ENCODE data around the gene ESPNL. TPM values are rescaled to one million over a fixed set of nuclear protein-coding genes. Genes with fewer than 3 reads are reported as not detected.

The ESPNL gene
- total RNA-seq, 2 donors from 2014 or later, result 0.05 TPM; not detected in 1

DNA sequence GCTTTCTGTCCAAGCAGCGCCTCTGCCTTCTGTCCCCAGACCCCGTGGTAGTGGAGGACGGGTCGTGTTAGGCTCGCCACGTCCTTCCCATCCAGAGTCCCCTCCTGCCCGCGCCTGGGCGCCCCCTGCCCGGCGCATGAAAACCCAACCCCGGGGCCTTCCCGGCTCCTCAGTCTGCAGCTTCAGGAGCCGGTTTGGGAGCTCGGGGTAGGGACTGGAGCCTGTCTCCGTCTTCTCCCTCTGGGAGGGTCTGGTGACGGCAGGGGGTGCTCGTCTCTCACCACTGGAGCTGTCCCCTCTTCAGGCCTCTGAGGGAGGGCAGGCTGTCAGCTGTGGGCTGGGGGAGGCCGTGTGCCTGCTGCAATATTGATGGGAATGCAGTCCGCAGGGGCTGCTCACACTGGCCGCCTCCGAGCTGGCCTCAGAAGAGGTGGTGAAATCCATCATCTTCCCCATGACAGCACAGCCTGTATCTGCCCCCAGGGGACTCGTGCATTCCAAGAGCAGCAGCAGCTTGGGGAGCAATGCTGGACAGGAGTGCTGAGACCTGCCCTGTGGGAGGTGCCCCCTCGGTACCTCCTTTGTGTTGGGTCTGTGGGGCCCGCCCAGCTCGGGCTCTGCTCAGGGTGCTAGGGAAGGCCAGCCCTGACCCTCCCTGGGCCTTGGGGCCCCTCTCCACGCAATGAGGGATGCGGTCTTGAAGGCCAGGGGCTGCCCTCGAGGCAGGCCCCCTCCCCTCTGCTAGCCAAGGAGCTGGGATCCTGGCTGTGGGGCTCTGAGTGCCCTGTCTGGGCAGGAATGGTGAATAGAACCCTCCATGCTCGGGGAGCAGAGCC is 20.5 kb downstream of the ESPNL start:
- ATAC-seq (no peak), DNase-seq (no peak)
- Mint-ChIP-seq H3K27me3 (no peaks in the 10 kb centered on the region), H3K36me3 (ENCODE audit: low read depth) (no peaks in the 10 kb centered on the region), H3K27ac (no peak overlapping the region), H3K4me3 (no peak overlapping the region), H3K4me1 (no peaks in the 10 kb centered on the region)
- H3K9me3 ChIP-seq (ENCODE audit: control insufficient read depth, low read length, poor library complexity, severe bottlenecking), result no peaks in the 10 kb centered on the region

DNA sequence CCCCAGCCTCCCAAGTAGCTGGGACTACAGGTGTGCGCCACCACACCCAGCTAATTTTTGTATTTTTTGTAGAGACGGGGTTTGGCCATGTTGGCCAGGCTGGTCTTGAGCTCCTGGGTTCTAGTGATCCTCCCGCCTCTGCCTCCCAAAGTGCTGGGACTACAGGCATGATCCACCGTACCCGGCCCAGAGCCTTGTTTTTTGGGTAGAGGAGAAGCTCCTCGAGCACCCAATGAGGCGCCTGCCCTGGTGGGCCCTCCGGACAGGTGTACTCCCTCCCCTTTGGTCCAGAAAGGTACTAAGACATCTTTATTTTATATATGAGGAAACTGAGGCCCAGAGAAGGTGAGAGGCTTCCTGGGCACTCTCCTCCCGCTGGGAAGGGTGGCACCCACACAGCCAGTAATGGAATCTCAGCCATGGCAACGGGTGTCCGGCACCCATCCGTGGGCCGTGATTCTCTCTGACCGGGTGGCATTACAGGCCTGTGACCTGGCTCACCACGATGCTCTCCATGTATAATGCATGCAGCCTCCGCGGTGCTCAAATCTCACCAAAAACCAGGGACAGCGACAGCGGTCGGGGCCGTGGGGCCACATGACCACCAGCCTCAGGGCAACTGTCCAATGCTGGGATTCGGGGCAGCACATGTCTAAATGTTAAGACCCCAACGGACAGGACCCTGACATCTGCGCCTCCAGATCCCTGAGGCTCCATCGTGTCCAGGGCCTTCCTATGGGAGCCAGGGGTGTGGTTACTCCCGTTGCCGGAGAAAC is 21.6 kb downstream of the ESPNL start:
- Mint-ChIP-seq H3K27ac (no peak overlapping the region), H3K36me3 (ENCODE audit: low read depth) (no peaks in the 10 kb centered on the region), H3K4me1 (no peaks in the 10 kb centered on the region), H3K27me3 (no peaks in the 10 kb centered on the region), H3K4me3 (no peak overlapping the region)
- no peaks in the 10 kb centered on the region for H3K9me3 ChIP-seq (ENCODE audit: control insufficient read depth, low read length, poor library complexity, severe bottlenecking)
- DNase-seq (no peak), ATAC-seq (no peak)

DNA sequence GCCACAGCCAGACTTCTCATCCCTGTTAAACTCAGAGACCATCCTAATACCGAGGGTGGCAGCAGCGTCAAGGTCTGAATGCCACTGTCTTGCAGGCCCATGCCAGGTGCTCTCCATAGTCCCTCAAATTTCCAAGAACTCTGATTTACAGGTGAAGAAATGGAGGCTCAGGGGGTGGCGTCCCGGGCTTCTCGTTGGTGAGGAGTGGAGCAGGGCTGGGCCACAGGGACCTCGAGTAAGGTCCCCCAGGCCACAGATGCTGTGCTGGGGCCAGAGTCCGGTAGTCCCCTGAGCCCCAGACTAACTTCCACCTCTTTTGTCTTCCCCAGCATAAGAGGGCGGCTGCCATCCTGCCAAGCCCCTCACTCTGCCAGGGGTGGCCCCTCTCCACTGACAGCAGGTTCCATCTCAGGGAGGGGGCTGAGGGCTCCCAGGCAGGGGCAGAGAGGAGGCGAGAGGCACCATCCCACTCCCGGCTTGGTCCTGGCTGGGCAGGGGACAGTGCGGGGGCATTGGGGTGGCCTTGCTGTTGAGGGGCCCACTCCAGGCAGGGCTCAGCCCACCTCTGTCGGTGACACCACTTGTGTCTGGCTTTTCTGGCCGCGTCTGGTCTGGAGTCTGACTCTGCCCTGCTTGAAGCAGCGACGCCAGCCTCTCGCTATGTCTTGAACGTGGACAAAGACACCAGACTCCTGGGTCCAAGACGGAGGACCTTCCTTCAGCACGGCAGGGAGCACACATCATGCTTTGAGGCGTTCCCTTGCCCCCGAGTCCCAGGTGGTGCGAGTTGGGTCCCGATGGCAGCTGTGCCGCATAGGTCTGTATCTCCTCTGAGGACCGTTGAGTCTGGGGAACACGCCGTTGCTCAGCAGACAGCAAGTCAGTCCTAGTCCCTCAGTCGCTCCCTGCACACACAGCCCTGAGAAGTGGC is 22.4 kb downstream of the ESPNL start:
- Mint-ChIP-seq H3K27ac (no peak overlapping the region), H3K4me1 (peaks cover under 1% of the 10 kb centered on the region), H3K36me3 (ENCODE audit: low read depth) (no peaks in the 10 kb centered on the region), H3K4me3 (no peak overlapping the region), H3K27me3 (no peaks in the 10 kb centered on the region)
- no peak for DNase-seq
- ATAC-seq, result no peak
- no peaks in the 10 kb centered on the region for H3K9me3 ChIP-seq (ENCODE audit: control insufficient read depth, low read length, poor library complexity, severe bottlenecking)

DNA sequence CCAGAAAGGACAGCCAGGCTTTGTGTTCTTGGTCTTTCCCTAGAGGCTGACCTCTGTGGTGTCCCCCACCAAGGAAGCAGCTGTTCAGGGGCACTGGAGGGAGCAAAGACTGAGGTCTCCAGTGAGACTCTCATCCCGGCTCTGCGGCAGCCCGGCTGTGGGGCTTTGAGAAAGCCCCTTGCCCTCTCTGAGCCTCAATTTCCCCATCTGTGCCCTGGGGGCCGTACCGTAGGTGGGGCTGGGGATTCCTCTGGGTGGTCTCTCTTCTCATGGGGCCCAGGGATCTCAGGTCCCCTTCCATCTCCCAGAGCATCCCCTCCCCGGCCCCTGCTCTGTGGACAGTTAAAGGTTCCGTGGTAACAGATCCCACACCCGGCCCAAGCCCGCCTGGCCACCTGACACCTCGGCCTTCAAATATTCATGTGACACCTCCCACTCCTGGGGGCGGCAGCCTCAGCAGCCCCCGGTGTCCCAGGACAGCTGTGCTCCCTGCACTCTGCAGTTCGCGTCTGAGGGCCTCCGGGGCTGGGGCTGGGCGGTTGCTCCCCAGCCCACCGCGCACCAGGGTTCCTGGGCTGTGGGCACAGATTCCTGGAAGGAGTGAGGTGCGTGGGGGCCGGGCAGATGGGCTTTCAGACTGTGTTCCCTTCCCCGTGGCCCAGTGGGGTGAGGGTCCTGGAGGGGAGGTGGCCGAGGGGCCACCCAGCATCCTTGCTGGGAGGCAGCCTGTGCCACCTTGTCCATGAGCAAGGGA is 23.3 kb downstream of the ESPNL start:
- DNase-seq, result no peak
- Mint-ChIP-seq H3K36me3 (ENCODE audit: low read depth) (no peaks in the 10 kb centered on the region), H3K27ac (no peak overlapping the region), H3K4me3 (no peak overlapping the region), H3K27me3 (no peaks in the 10 kb centered on the region), H3K4me1 (peaks cover 3% of the 10 kb centered on the region)
- ATAC-seq, result no peak
- no peaks in the 10 kb centered on the region for H3K9me3 ChIP-seq (ENCODE audit: control insufficient read depth, low read length, poor library complexity, severe bottlenecking)

DNA sequence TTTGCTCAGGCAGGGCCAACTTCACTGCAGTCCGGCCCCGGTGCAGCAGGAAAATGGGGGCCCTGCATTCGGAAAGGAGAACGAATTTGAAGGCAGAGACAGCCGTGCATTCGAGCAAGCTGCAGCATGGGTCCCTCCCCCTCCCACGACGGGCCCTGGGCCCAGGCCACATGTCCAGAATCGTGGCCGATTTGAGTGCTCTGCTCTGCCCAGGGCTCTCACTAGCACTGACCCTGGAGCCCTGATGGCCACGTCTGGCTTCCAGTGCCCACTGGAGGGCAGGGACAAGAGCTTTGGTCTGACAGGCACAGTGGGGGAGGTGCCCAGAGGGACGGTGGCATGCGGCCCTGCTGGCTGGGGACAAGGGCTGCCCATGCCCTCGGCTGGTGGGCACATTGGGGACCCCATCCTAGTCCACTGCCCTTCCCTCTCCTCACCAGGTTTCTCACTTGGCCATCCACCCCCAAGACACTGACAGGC is 23.9 kb downstream of the ESPNL start:
- no peaks in the 10 kb centered on the region for H3K9me3 ChIP-seq (ENCODE audit: control insufficient read depth, low read length, poor library complexity, severe bottlenecking)
- Mint-ChIP-seq H3K36me3 (ENCODE audit: low read depth) (no peaks in the 10 kb centered on the region), H3K4me3 (no peak overlapping the region), H3K4me1 (peaks cover 3% of the 10 kb centered on the region), H3K27me3 (no peaks in the 10 kb centered on the region), H3K27ac (no peak overlapping the region)
- ATAC-seq, result no peak
- no peak for DNase-seq

DNA sequence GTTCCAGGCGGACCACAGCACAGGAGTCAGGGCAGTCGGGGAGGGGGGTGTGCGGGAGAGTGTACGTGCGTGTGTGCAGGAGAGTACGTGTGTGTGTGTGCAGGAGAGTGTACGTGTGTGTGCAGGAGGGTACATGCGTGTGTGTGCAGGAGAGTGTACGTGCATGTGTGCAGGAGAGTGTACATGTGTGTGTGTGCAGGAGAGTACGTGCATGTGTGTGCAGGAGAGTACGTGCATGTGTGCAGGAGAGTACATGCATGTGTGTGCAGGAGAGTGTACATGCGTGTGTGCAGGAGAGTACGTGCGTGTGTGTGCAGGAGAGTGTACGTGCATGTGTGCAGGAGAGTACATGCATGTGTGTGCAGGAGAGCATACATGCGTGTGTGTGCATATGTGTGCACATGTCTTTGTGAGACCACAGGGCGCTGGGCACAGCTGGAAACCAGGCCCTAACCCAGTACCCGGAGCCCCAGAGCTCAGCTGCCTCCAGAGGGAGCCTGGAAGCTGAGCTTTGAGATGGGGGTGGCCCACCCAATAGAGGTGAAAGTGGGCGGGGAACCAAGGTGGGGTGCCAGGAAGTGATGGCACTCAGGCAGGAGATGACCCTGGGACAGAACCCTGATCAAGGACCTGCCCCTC is 24.5 kb downstream of the ESPNL start:
- DNase-seq, result no peak
- Mint-ChIP-seq H3K4me1 (peaks cover 3% of the 10 kb centered on the region), H3K36me3 (ENCODE audit: low read depth) (no peaks in the 10 kb centered on the region), H3K4me3 (no peak overlapping the region), H3K27me3 (no peaks in the 10 kb centered on the region), H3K27ac (no peak overlapping the region)
- no peak for ATAC-seq
- no peaks in the 10 kb centered on the region for H3K9me3 ChIP-seq (ENCODE audit: control insufficient read depth, low read length, poor library complexity, severe bottlenecking)

DNA sequence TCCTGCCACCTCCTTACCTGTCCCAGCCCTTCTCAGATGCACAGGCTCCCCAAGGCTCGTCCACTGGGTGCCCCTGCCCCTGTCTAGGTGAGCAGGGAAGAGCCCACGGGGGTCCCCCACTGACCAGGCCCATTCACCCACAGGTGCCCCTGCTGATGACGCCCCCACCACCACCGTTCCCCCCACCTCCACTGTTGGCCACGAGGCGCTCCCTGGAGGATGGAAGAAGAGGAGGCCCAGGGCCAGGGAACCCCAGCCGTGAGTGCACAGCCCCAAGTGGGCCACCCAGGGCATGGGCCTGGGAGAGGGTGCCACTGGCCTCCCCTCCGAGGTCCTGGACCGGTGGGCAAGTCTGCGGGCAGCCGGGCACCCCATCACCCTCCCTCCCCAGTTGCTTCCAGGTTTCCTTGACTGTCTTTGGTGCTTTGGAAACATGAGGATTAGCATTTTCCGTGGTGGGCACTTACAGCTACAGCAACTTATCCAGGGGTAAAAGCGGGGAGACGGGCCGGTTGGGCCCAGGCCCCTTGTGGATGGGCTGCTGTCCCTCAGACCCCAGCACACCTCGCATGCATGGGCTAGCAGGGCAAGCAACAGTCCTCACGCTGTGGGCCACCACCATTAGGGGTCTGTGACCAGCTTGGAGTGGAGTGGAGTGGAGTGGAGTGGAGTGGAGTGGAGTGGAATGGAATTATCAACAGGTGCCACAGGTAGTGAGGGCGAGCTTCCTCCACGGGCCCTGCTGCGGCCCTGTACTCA is 25.2 kb downstream of the ESPNL start:
- Mint-ChIP-seq H3K36me3 (ENCODE audit: low read depth) (no peaks in the 10 kb centered on the region), H3K27ac (no peak overlapping the region), H3K27me3 (no peaks in the 10 kb centered on the region), H3K4me1 (peaks cover 3% of the 10 kb centered on the region), H3K4me3 (no peak overlapping the region)
- DNase-seq (no peak), ATAC-seq (no peak)
- H3K9me3 ChIP-seq (ENCODE audit: control insufficient read depth, low read length, poor library complexity, severe bottlenecking), result no peaks in the 10 kb centered on the region

DNA sequence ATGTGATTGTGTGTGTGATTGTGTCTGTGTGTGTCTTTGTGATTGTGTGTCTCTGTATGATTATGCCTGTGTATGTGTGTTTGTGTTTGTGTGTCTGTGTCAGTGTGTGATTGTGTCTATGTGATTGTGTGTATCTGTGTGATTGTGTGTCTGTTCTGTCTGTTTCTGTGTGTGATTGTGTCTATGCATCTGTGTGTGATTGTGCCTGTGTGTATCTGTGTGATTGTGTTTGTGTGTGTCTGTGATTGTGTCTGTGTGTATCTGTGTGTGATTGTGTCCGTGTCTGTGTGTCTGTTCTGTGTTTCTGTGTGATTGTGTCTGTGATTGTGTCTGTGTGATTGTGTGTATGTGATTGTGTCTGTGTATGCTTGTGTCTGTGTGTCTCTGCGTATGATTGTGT is 26.2 kb downstream of the ESPNL start:
- peaks cover 3% of the 10 kb centered on the region for H3K4me1 Mint-ChIP-seq

DNA sequence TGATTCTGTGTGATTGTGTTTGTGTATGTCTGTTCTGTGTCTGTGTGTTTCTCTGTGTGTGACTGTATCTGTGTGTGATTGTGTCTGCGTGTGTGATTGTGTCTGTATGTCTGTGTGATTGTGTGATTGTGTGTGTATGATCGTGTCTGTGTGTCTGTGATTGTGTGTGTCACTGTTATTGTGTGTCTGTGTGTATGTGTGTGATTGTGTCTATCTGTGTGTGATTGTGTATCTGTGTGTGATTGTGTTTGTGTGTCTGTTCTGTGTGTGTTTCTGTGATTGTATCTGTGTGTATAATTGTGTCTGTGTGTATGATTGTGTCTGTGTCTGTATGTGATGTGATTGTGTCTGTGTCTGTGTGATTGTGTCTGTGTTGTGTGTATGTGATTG is 26.6 kb downstream of the ESPNL start:
- no peaks in the 10 kb centered on the region for H3K9me3 ChIP-seq (ENCODE audit: control insufficient read depth, low read length, poor library complexity, severe bottlenecking)
- Mint-ChIP-seq H3K27ac (no peak overlapping the region), H3K27me3 (no peaks in the 10 kb centered on the region), H3K4me3 (no peak overlapping the region), H3K36me3 (ENCODE audit: low read depth) (no peaks in the 10 kb centered on the region), H3K4me1 (peaks cover 3% of the 10 kb centered on the region)
- ATAC-seq (no peak), DNase-seq (no peak)

More for the DNA sequence above, 26.2 kb downstream of the ESPNL start:
- DNase-seq (no peak), ATAC-seq (no peak)
- Mint-ChIP-seq H3K36me3 (ENCODE audit: low read depth) (no peaks in the 10 kb centered on the region), H3K27me3 (no peaks in the 10 kb centered on the region), H3K27ac (no peak overlapping the region), H3K4me3 (no peak overlapping the region)
- no peaks in the 10 kb centered on the region for H3K9me3 ChIP-seq (ENCODE audit: control insufficient read depth, low read length, poor library complexity, severe bottlenecking)

DNA sequence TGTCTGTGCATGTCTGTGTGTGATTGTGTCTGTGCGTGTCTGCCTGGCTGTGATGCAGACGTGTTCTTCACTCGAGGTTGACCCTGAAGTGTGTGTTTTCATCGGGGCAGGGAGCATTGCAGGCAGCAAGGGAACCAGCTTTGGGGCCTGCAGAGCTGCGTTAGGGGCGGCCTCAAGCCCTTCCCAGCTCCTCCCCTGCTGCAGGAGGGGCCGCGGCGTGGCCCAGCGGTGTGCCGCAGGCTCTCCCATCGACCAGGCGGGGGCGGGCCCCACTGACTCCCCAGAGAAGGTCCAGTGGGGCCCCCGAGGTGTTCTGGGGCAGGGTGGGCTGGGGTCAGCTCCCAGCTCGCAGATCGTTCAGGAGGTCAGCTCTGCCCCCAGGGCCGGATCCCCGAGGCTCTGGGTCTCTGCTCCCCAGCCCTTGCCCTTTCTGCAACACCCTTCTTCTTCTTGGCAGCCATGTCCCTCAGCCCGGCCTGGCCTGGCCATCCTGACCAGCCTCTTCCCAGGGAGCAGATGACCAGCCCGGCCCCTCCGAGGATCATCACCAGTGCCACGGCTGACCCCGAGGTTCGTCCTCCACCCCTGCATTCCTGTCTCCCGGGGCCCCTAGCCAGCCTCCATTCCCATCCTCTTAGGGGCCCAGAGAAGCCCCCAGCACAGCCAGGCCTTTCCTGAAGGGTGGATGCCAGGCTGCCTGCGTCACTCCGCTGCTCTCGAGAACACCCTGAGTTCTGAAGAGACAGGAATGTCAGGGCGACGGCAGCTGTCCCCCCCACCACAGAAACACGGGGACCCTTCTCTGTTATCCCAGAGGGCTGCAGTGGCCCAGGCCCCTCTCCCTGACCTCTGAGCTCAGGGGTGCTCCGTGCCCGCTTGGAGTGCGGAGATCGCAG is 27.3 kb downstream of the ESPNL start:
- DNase-seq (no peak), ATAC-seq (no peak)
- Mint-ChIP-seq H3K4me3 (no peak overlapping the region), H3K27ac (no peak overlapping the region), H3K27me3 (no peaks in the 10 kb centered on the region), H3K4me1 (peaks cover 3% of the 10 kb centered on the region), H3K36me3 (ENCODE audit: low read depth) (no peaks in the 10 kb centered on the region)
- no peaks in the 10 kb centered on the region for H3K9me3 ChIP-seq (ENCODE audit: control insufficient read depth, low read length, poor library complexity, severe bottlenecking)

DNA sequence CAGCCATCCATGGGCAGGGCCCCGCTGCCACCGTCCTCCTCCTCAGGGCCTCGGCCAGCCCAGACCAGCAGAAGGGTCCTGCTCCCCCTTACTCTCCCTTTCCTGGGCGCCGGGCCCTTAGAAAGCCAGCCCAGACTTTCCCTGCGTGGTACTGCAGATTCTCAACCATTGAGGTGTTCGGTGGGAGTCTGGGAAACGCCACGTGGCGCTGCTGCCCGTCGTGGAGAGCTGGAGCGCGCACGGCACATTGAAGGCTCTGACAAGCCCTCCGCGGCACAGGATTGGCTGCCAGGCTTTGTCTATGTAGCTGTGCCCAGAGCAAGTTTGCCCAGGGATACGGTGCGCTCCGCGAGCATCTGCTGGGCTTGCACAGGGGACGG is 27.9 kb downstream of the ESPNL start:
- no peak for DNase-seq
- H3K27ac Mint-ChIP-seq, result no peak overlapping the region
- H3K27me3 Mint-ChIP-seq, result no peaks in the 10 kb centered on the region
- H3K4me1 Mint-ChIP-seq, result peaks cover 3% of the 10 kb centered on the region
- H3K9me3 ChIP-seq (ENCODE audit: control insufficient read depth, low read length, poor library complexity, severe bottlenecking), result no peaks in the 10 kb centered on the region
- ATAC-seq, result no peak
- no peak overlapping the region for H3K4me3 Mint-ChIP-seq
- no peaks in the 10 kb centered on the region for H3K36me3 Mint-ChIP-seq (ENCODE audit: low read depth)
